ENCODE results near the gene COX15.

Gene COX15

DNA sequence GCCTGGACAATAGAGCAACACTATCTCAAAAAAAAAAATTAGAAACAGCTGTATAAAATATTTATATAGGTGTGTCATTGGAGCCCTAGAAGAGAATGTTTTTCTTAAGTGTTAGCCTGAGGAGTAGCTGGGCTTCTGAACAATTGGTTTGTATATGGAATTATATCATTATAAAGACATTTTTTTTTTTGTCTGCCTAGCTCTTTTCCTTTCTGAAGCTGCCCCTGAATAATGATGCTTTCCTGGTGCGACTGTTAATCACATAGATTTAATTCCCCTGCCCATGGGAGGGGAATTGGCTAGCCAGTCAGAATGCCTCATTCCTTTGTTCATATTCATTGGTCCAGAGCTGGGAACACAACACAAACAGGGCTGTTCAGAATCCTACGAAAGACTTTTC is 36.6 kb upstream of the COX15 start:
- no peak overlapping the region for H3K4me3 ChIP-seq (ENCODE audit: low read length)
- TF ChIP-seq CTCF (conservative IDR thresholded peaks at IDR 0.05; ENCODE audit: low read depth, low read length) = no peak
- no peak for DNase-seq (ENCODE audit: low read depth)

- TF ChIP-seq CTCF (conservative IDR thresholded peaks at IDR 0.05; ENCODE audit: low read depth, low read length) = no peak
- H3K4me3 ChIP-seq (ENCODE audit: low read length) = no peak overlapping the region
- DNase-seq (ENCODE audit: low read depth) = no peak
These were observed 36.0 kb upstream of the COX15 start for GRCh38 chr10:99767901-99768300.

DNA sequence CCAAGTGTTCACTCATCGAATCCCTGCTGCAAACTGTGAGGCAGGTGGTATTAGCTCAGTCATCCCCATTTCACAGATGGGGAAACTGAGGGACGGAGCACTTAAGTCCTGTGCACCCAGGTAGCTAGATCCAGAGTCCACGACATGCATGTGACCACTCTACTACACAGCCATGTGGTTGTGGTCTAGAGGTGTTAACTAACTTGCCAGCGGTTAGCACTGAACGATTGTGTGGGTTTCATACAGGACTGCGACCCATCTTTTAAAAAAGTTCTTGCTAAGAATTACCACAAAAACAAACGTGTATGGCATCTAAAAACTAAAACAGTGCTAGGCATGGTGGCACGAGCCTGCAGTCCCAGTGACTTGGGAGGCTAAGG is 34.4 kb upstream of the COX15 start:
- no peak for TF ChIP-seq CTCF (conservative IDR thresholded peaks at IDR 0.05; ENCODE audit: low read depth, low read length)
- H3K4me3 ChIP-seq (ENCODE audit: low read length) = no peak overlapping the region
- no peak for DNase-seq (ENCODE audit: low read depth)

- no peak overlapping the region for H3K4me3 ChIP-seq (ENCODE audit: low read length)
- no peak for DNase-seq (ENCODE audit: low read depth)
- TF ChIP-seq CTCF (conservative IDR thresholded peaks at IDR 0.05; ENCODE audit: low read depth, low read length) = no peak
These were observed 33.9 kb upstream of the COX15 start for GRCh38 chr10:99765672-99766301.

GRCh38 chr10:99761365-99761764 is 29.4 kb upstream of the COX15 start:
- no peak overlapping the region for H3K4me3 ChIP-seq (ENCODE audit: low read length)
- no peak for DNase-seq (ENCODE audit: low read depth)
- no peak for TF ChIP-seq CTCF (conservative IDR thresholded peaks at IDR 0.05; ENCODE audit: low read depth, low read length)

- no peak for TF ChIP-seq CTCF (conservative IDR thresholded peaks at IDR 0.05; ENCODE audit: low read depth, low read length)
- no peak for DNase-seq (ENCODE audit: low read depth)
- no peak overlapping the region for H3K4me3 ChIP-seq (ENCODE audit: low read length)
These were observed 28.4 kb upstream of the COX15 start for GRCh38 chr10:99760321-99760720.

DNA sequence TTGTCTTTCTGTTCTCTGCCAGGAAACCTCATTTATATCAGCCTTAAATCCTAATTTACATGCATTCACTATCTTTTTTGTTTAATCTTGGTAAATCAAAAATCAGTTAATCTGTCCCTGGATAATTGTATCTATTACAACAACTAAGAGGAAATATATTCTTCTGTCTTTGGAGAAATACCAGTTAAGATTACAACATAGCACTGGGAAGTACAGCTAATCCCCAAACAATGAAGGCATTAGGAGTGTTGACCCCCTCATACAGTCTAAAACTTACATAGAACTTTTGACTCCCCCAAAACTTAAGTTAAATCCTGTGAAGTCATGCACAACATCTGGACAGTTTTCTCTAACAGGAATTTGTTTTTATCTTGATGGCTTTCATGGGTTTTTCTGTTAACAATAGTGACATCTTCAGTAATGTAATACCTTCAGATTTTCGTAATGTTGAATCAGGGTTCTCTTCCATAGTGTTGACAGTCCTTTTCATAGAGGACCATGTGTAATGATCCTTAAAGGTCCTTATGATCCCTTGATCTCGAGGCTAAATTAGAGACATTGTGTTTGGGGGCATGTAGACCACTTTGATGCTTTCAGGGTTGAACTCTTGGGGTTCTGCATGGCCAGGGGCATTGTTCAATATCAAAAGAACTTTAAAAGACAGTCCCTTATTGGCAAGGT is 26.4 kb upstream of the COX15 start:
- TF ChIP-seq CTCF (conservative IDR thresholded peaks at IDR 0.05; ENCODE audit: low read depth, low read length) = no peak
- no peak for DNase-seq (ENCODE audit: low read depth)
- H3K4me3 ChIP-seq (ENCODE audit: low read length) = no peak overlapping the region

All from retinal pigment epithelial cell (primary cell).